Lung (tissue), 12 donors: ENCODE data around the gene NPEPPS. TPM values are rescaled to one million over a fixed set of nuclear protein-coding genes. Genes with fewer than 3 reads are reported as not detected.

Experiments
- ATAC-seq: fragments of 200-7000 bp; cut with Tn5 transposase; one replicate; pipeline ENCODE4 v1.9.1; 2020; ENCODE audit warnings: moderate number of reproducible peaks; ENCODE audit not compliant: insufficient read depth, low FRiP score
- DNase-seq, 3 donors: peaks; one replicate each; pipeline ENCODE4 v3.0.0-alpha.2; 2013 to 2017
- H3K27ac ChIP-seq, 2 donors: one replicate each; pipeline ENCODE4 v1.5.1; 2013; ENCODE audit warnings: mild to moderate bottlenecking in 2 of 2, moderate library complexity in 2 of 2, control low read depth in 1 of 2, inconsistent platforms in 1 of 2, low read depth in 1 of 2, low read length in 1 of 2
- H3K27me3 ChIP-seq, 3 donors: one replicate each; pipeline ENCODE4 v1.5.1; 2013; ENCODE audit warnings: low read length in 2 of 3; ENCODE audit not compliant: control insufficient read depth in 3 of 3, insufficient read depth in 3 of 3
- H3K36me3 ChIP-seq, 4 donors: one replicate each; pipeline ENCODE4 v1.5.1; 2013; ENCODE audit warnings: low read length in 4 of 4, mild to moderate bottlenecking in 1 of 4, moderate library complexity in 1 of 4; ENCODE audit not compliant: control insufficient read depth in 4 of 4, insufficient read depth in 4 of 4
- H3K4me1 ChIP-seq, 5 donors: one replicate each; pipeline ENCODE4 v1.5.1; 2013; ENCODE audit warnings: low read length in 5 of 5, mild to moderate bottlenecking in 2 of 5, moderate library complexity in 1 of 5; ENCODE audit not compliant: control insufficient read depth in 5 of 5, insufficient read depth in 5 of 5
- H3K4me3 ChIP-seq: one replicate; pipeline ENCODE4 v1.5.1; 2013; ENCODE audit warnings: mild to moderate bottlenecking, control low read depth, moderate library complexity
- H3K9ac ChIP-seq, 2 donors: one replicate each; pipeline ENCODE4 v1.5.1; 2013; ENCODE audit warnings: low read length in 2 of 2, control low read depth in 1 of 2; ENCODE audit not compliant: insufficient read depth in 1 of 2
- H3K9me3 ChIP-seq, 4 donors: one replicate each; pipeline ENCODE4 v1.5.1; 2013; ENCODE audit warnings: low read length in 3 of 4, mild to moderate bottlenecking in 1 of 4, moderate library complexity in 1 of 4; ENCODE audit not compliant: control insufficient read depth in 4 of 4, insufficient read depth in 3 of 4
- WGBS, 2 donors: extraction: QIAGEN DNeasy Blood & Tissue Kit; methylation state at CpG; one replicate each; pipeline ENCODE4 v1.1.7; 2013; 5-methylcytosine and 5-hydroxymethylcytosine counted together
- polyA plus RNA-seq, 2 donors: library from polyadenylated mRNA; stranded (reverse); fragments of 200-250 nt; gene quantifications; one replicate each; pipeline ENCODE4 v1.2.1, GENCODE V29; 2013
- total RNA-seq, 2 donors: library from RNA; depleted of rRNA in 1 of 2; stranded (reverse); fragments of >200 nt in 1 of 2; gene quantifications; one replicate each; pipeline ENCODE4 v1.2.1, GENCODE V29; 2014 to 2021
- TF ChIP-seq, protein P1 (sequence below): IDR thresholded peaks from 2 replicates; pipeline ENCODE4 v1.5.1; 2012; ENCODE audit warnings: mild to moderate bottlenecking; ENCODE audit errors: control extremely low read depth, extremely low read depth
- donor health status: control.
- donor health status: control.
- donor health status: Bipolar disorder and iron deficiency.
- donor health status: healthy.
- donor health status: DM: yes; HTN: yes; CAD: no.

Gene NPEPPS
- total and polyA plus RNA-seq, 4 donors, result 30.1 to 245 (median 65.4) TPM

DNA sequence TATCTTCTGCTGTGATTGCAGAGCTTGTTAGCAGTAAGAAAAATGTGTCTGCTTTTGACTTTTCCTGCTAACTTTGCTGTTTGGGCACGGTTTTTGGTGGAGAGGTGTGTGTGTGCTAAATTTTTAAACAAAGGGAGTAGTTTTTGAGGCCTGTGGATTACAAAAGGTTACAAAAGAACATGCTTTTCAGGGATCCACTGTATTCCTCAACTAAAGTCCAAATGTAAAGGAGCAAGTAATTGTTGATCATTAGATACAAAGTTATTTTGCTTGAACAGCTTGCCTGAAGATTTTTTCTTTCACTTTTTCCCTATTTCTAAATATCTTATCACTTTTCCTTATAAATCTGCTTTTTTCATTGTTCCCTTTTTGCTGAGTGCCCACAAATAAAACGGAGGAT, 120.8 kb downstream of the NPEPPS start:
- ATAC-seq, result no peak
- DNase-seq, result no peak
- WGBS, 2 donors, result 51 to 63% methylated on average over 2 of the region's 2 CpGs
- no peak overlapping the region for H3K27ac ChIP-seq
- H3K27me3 ChIP-seq, result no peaks in the 10 kb centered on the region
- H3K36me3 ChIP-seq, result peaks cover 15 to 47% (median 21%) of the 10 kb centered on the region in 4 donors
- TF ChIP-seq, protein P1, sequence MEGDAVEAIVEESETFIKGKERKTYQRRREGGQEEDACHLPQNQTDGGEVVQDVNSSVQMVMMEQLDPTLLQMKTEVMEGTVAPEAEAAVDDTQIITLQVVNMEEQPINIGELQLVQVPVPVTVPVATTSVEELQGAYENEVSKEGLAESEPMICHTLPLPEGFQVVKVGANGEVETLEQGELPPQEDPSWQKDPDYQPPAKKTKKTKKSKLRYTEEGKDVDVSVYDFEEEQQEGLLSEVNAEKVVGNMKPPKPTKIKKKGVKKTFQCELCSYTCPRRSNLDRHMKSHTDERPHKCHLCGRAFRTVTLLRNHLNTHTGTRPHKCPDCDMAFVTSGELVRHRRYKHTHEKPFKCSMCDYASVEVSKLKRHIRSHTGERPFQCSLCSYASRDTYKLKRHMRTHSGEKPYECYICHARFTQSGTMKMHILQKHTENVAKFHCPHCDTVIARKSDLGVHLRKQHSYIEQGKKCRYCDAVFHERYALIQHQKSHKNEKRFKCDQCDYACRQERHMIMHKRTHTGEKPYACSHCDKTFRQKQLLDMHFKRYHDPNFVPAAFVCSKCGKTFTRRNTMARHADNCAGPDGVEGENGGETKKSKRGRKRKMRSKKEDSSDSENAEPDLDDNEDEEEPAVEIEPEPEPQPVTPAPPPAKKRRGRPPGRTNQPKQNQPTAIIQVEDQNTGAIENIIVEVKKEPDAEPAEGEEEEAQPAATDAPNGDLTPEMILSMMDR, result no peak
- H3K4me3 ChIP-seq, result no peak overlapping the region
- peak overlapping the region in 1 of 2 donors; percentile 68 for H3K9ac ChIP-seq
- H3K4me1 ChIP-seq, result peaks cover 0 to 19% (median 7%) of the 10 kb centered on the region in 5 donors
- no peaks in the 10 kb centered on the region for H3K9me3 ChIP-seq

DNA sequence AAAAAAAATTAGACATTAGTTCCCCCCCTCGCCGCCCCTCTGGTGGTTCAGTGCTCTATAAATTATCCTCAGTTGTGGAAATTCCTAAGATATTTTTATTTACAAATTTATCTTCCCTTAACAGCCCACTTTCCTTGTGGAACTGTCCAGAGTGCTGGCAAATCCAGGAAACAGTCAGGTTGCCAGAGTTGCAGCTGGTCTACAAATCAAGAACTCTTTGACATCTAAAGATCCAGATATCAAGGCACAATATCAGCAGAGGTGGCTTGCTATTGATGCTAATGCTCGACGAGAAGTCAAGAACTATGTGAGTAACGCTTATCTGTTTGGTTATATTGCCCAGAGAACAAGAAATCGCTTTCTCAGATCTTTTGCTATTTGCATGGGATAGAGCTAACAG, 121.7 kb downstream of the NPEPPS start:
- TF ChIP-seq, protein P1, result no peak
- no peak for DNase-seq
- no peaks in the 10 kb centered on the region for H3K27me3 ChIP-seq
- H3K36me3 ChIP-seq, result peaks cover 21 to 55% (median 29%) of the 10 kb centered on the region in 4 donors
- ATAC-seq, result no peak
- WGBS, 2 donors, result 76 to 81% methylated on average over 6 of the region's 6 CpGs
- H3K27ac ChIP-seq, result no peak overlapping the region
- H3K9me3 ChIP-seq, result no peaks in the 10 kb centered on the region
- H3K9ac ChIP-seq, result no peak overlapping the region
- H3K4me1 ChIP-seq, result peaks cover 0 to 19% (median 7%) of the 10 kb centered on the region in 5 donors
- no peak overlapping the region for H3K4me3 ChIP-seq

DNA sequence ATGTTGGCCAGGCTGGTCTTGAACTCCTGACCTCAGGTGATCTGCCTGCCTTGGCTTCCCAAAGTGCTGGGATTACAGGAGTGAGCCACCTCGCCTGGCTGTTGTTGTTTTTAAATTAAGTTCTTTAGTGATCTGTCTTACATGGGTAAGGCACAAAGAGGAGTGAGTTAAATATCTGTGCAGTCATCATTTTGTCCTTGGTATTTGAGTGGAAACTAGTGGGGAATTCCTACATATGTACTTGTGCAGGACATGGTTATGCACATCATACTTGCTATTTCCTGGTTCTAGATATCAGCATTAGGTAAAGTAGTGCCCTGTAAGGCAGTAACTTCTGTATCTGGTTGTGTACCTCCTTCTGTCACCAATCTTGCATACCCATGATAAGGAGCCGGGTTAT, 122.5 kb downstream of the NPEPPS start:
- Histone ChIP-seq H3K27me3 (no peaks in the 10 kb centered on the region), H3K27ac (no peak overlapping the region), H3K9ac (no peak overlapping the region), H3K9me3 (no peaks in the 10 kb centered on the region), H3K4me3 (no peak overlapping the region), H3K4me1 (peaks cover 0 to 19% (median 7%) of the 10 kb centered on the region in 5 donors), H3K36me3 (peaks cover 25 to 64% (median 37%) of the 10 kb centered on the region in 4 donors)
- TF ChIP-seq, protein P1, result no peak
- DNase-seq, result no peak
- no peak for ATAC-seq
- WGBS, 2 donors, result 63 to 90% methylated on average over 2 of the region's 2 CpGs

DNA sequence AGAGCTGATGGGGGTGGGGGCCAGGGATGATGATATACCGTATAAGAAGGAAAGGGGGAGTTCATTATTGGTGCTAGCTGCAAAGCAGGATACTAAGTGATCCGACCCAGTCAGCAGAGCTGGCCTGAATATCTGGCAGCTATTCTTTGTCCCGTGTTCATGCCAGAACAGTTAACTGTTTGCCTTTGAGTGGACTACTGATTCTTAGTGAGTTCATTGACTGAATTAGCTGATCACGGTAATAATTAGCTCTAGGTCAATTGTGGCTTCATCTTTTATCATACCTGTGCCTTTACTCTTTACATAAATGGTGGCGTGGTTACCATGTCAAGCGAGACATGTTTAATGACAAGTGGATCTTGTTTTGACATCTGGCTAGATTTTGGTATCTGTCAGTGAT, 124.1 kb downstream of the NPEPPS start:
- Histone ChIP-seq H3K36me3 (peaks cover 28 to 69% (median 43%) of the 10 kb centered on the region in 4 donors), H3K9ac (no peak overlapping the region), H3K4me1 (peaks cover 0 to 12% (median 7%) of the 10 kb centered on the region in 5 donors), H3K9me3 (no peaks in the 10 kb centered on the region), H3K4me3 (no peak overlapping the region), H3K27me3 (no peaks in the 10 kb centered on the region), H3K27ac (no peak overlapping the region)
- TF ChIP-seq, protein P1, result no peak
- 68 to 79% methylated on average over 6 of the region's 6 CpGs for WGBS, 2 donors
- DNase-seq (no peak), ATAC-seq (no peak)
